HG03432 (cell line): ENCODE results near the gene MRPS10.

Source experiments
- ATAC-seq: cut with Tn5 transposase; IDR thresholded peaks from one replicate; pipeline ENCODE4 v1.9.1; 2021; ENCODE audit warnings: mild to moderate bottlenecking, moderate library complexity; ENCODE audit not compliant: unreplicated experiment

The MRPS10 gene

DNA sequence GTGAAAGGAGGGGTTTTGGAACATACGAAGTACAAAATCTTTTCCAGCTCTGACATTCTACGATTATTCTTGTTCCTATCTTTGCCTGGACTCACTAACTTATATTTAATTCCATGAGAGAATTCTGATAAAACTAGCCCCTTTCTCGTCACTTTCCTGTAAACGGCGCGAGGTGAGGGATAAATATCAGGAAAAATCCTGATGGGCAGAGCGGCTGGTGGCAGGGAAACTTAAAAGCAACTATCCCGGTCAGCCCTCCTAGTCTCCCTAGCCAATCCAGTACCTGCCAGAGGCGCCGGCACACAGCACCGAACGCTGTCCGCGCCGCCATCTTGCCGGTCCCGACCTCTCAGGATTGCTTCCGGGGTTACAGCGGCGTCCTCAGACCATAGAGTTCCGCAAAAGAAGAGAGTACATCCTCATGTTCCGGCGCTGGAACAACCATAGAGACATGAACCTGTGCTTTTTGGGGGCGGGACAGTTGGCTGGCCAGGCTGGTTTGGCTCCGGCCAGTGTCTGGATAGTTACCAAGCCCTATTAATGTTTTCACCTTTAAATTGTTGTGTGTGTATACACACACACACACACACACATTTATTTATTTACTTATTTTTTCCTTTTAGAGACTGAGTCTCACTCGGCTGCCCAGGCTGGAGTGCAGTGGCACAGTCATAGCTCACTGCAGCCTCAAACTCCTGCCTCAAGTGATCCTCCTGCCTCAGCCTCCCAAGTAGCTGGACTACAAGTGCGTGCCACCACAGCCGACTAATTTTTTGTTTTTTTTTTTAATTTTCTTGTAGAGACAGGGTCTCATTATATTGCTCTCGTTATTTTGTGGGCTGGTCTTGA is at the start of gene MRPS10:
Gene MRPS10, minus strand, starts transcription at position 343 of the 849 bp plus-strand sequence. Its CDS starts 12 bp downstream, at position 331.
- peak; percentile 93 for ATAC-seq

DNA sequence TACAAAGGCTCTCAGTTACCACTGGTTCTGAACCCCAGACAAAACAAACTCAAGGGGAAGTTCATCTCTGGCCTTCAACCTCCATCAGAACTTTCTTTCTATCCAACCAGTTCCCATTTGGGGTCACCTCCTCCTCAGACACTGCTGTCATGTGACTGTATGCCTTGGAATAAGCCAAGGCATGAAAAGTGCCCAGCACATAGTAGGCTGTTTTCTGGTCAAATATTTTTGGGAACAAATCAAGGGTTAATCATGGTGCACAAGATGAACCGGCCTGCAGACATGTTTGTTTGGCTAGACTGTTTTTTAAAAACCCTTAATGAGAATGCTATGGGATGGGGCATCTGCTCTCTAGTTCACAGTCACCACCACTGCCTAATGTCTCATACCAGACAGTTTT is 48.9 kb upstream of the MRPS10 start:
- ATAC-seq: no peak

DNA sequence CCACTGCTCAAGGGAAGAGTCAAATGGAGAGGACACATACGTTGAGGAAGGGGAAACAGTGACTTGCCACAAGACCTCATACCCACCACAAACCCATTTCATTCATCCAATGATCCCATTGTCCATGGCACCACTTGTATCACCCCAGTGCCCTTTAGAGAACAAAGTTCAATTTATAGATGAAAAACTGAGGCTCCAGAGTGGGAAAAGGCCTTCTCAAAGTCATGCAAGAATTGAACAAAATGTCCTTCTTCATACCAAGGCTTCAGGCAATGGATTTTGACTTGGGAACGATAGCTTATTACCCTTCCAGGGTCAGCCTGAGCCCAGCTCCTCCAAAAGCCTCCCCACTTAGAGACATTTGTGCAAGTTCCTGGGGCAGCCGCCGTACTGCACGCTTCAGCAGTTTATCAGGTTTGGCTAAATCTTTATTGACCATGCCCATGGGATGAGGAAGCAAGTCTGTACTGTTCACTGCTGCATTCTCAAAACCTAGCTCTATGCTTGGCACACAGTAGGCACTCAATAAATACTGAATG is 47.3 kb upstream of the MRPS10 start:
- ATAC-seq: no peak

DNA sequence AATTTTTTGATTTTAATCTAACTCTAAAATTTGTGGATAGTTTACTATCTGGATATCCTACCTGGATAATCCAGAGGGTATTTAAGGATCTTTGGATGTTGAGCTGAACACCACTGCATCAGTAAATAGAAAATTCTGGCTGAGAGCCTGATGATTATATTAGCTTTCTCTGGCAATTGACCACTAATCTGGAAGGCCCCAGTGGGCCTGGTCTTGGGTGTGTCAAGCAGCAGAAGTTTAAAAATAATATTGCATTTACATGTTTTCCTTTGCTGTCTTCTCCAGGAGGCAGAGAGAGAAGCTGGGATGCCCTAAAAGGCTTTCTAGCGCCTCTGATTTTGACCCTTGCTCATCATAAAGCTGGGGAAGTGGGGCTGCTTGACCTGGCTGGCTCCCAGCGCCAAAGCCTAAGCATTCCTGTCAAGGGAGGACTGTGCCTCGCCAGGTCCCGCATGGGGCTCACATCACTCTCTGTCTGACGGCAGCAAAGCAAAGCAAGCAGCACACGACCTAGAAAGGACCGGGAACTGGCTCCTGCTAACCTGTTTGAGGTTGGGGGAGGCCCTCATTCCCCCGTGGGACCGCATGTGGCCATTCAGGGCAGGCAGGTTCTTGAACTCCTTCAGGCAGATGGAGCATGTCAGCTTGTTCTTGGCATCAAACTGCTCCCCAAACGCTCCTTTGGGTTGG is 46.6 kb upstream of the MRPS10 start:
- ATAC-seq: no peak

DNA sequence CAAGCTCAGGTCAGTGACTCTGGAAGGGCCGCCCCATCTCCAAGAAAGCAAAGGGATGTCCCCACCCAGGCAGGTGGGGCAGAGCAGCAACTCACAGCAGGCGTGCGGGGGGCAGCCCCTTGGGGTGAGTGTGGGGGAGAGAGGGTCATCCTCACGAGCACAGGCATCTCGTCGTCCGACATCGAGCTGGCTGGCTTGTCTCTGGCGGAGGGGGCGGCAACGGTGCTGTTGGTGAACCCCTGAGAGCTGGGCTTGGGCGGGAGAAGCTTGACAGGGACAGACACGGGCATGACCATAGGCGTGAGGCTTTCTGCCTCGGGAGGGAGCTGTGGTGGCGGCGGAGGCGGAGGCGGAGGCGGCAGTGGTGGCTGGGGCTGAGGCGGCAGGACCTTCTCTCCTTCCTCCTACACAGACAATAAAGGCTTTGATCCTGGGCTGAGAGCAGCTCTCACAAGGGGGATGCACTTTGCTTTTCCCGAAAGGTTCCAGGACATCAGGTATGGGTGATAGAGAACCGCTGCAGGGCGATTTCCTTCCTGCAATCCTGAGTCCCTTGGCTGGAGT is 45.6 kb upstream of the MRPS10 start:
- no peak for ATAC-seq

DNA sequence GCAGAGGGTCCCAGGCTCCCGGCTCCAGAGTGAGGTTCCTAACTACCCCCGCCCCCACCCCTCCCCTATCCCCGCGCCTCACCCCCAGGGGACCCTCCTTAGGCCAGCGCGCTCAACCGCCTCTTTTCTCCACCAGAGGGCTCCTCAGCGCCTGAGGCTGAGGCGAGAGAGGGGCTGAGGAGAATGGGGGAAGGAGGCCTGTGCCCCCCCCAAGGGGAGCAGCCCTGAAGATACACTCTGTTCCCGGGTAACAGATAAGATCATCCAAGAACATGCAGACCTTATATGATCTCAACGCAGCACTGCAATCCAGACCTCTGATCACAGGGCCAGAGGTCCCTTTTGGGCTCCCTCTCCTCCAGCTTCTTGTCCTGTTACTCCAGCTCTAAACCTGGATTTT is 43.3 kb upstream of the MRPS10 start:
- no peak for ATAC-seq

DNA sequence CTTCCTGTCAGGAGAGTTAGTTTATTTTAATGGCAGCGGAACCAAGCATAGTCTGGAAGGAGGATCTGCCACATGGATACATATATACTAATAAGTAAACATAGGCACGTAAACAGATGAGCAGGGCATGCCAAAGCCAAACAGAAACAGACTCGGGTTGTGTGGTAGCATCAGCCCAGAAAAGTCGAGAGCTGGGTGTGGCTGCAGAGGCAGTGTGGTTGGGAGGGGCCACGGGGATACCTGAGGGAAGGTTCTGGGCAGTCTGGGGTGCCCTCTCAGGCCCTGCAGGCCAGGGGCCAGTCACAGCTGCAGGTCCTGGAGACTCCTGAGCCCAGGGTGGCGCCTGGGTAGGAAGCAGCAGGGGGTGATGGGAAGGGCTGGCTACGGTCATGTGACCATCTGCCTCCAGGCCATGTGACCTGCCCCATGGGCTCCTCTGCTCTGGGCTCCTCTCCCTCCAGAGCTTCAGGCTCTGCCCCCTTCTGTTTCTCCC is 42.8 kb upstream of the MRPS10 start:
- ATAC-seq: no peak

DNA sequence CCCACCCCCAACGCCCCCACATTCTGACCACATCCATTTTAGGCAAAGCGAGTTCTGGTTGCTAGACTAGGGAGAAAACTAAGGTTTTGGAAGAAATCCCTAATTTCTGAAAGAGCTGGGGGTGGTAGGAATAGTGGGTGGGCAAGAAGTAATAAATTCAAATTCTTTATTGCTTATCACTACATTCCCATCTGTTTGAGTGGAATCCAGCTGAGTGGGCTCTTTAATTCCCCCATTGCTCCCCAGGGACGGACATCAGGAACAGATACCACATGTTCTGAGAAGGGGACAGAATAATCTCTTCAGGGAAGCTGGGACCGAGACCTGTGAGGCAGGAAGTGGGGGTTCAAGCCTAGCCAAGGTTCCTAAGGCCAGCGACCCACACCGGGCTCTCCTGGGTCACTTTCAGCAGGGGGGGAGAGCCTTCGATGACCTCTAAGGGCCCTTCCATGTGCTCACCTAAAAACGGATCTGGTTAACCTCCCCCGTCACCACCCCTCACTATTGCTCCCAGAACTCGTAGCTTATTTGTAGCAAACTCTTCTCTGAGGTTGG is 42.3 kb upstream of the MRPS10 start:
- no peak for ATAC-seq

DNA sequence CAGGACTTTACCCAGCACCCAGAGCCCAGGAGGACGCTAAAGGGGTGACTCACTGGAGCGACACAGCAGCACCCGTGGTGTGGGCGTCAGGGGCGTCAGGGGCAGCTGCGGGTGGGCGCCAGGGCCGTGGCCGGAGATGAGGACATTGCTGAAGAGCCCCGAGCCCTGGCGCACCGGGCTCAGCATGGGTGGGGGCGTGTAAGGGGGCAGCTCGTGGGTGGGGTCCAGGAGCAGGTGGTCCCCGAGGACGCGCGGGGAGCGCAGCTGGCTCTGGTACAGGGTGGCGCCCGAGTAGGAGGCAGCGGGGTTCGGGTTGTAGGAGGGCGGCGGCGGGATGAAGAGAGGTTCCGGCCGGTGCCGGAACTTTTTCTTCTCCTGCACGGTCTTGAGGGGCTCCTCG is 41.6 kb upstream of the MRPS10 start:
- no peak for ATAC-seq

DNA sequence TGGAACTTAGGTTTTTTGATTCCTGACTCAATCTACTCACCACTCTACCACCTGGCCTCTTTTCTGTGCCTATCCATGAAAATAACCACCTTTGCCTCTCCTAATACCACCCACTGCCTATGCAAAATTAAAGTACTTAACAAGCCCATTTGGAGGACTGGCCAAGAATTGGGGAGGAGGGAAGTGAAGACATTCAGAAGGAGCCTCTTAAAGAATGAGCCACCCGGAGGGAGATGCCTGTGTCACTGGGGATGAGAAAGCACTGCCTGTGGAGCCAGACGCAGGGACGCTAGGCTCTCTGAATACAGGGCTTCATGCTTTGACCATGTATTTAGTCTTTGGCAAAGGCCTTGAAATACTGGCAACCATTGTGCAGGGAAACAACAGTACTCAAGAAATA is 40.0 kb upstream of the MRPS10 start:
- no peak for ATAC-seq

DNA sequence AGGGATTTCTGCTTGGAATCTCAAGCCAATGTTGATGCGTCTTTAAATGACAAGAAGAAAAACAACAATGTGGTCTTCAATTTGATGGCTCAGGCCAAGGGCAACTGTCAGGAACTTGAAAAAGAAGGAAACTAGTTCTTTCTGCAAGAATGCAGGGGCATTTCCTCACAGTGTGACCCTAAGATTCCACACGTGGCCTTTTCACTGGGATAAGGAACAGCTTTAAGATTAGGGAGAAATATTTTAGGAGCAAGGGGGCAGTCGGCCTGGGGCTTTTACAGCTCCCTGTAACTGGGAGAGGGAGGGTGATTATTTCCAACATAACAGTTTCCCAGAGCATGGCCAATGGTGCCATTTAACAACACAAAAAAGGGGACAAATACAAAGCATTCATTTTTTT is 39.4 kb upstream of the MRPS10 start:
- no peak for ATAC-seq

DNA sequence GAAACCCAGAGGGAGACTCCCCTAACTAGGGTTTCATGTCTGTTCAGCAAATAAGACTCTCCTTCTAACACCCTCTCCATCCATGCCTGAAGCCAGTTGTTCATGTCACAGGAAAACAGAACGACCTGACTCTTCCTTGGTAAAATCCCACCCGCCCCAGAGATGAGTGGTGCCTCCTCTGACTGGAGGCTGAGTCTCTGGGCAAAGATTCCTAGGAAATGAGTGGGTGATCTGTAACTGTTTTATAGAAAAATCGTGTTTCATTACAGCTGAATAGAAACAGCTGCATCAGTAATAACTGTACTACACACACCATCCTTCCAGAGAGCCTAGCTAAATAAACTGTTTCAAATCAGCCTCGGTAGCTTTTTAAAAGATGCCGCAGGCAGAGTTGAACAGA is 37.4 kb upstream of the MRPS10 start:
- no peak for ATAC-seq

DNA sequence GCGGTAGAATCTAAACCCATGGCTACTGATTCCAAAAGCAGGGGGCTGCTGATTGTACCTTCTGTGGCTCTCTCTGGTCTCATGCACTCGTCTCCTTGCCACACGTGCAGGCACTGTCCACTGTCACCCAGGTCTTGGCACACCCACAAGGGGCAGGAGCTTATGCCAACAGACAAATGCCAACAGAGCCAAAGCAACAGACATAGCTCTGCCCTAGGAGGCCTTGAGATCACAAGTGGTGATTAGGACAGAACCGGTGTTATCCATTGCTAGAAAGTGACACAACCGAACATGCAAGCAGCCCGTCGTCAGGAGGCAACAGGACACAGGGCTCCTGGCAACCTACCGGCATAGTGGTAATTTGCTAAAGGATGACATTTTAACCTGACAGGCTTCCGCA is 36.8 kb upstream of the MRPS10 start:
- no peak for ATAC-seq

DNA sequence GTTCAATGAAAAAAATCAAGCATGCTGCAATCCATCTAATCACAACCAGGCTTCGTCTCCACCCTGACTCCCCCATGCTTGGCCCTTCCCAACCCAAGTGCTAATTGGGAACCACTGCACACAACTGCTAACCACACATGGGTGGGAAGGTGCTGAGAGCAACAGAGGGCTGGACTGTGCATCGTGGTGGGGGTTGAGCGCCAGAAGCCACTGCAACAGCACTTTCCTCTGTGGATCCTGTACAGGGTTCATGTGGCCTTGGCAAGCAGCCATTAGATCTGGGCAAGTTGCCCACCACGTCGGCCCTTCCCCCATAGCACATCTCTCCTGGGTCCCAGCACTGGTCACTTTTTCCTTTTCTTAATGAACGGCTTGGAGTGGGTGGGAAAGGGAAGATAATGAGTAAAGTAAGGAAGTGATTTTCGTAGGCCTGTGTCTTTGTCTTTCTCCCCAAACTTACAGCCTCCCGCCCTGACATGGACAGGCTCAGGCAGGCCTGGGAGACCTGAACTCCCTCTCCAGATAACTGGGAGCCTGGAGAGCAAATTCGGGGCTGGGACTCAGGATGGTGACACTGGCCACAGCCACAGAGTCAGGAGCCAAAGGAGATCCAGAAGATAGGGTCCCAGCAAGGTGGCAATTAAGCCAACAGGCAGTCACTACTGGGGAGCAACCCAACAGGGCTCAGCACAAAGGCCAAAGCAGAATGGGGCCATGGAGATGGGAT is 34.4 kb upstream of the MRPS10 start:
- ATAC-seq: no peak

DNA sequence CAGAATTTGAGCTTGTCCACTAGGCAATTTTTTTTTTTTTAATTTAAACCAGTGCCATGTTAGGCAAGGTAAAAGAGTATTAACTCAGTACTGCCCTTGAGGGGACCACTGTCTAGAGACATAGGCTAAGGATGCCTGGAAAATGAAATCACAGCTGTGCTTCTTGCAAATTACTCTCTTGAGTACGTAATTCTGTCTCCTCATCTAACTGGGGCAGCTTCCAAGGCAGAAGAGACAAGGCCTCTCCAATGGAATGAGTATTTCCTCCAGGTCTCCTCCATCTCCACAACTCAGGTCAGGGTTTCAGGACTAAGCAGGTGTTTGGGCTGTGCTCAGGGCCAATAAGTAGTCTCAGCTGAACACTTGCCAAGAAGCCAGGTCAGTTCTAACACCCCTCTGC is 33.8 kb upstream of the MRPS10 start:
- no peak for ATAC-seq

DNA sequence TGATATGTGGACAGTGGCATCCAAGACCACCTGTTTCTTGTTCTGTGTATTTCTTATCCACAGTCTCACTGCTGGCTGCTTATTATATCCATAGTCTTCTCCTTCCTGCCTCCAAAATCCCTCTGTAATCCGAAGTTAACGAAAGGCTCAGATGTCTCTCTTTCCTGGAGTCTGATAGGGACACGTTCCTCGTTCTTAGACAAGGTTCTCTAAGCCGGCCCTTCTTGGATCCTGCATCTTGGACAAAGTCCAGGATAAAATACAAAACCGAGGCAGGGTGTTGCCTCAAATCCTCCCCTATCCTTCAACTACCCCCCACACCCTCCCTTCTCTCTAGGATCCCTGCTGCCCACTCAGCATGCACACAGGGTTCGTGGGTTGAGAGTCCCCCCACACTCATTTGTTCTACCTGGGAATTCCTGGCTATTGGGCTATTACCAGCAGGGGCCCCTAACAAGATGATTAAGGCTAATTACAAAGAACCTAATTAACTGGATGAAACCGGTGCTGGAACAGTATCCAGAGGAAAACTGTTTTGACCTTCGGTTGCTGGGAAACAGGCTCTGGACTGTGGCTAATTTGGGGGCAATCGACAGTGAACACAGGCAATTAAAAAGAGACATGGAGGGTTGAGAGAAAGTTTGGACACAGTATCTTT is 32.7 kb upstream of the MRPS10 start:
- no peak for ATAC-seq

DNA sequence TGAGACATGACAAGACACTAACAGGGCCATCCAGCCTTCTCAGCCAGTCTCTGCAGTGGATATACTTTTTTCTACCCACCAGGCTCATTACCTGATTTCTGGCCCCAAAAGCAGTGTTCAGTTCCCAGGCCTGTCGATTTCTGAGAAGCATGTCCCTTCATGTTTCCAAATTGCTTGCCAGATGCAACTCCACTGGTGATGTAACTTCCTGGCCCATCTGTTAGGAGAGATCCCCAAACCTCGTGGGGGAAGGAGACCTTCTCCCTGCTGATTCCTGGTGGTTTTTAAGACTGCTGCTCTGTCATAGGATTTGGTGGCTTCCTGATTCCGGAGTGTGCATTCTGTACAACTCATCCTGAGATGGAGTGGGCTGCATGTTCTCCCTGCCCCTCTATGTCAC is 31.6 kb upstream of the MRPS10 start:
- no peak for ATAC-seq

DNA sequence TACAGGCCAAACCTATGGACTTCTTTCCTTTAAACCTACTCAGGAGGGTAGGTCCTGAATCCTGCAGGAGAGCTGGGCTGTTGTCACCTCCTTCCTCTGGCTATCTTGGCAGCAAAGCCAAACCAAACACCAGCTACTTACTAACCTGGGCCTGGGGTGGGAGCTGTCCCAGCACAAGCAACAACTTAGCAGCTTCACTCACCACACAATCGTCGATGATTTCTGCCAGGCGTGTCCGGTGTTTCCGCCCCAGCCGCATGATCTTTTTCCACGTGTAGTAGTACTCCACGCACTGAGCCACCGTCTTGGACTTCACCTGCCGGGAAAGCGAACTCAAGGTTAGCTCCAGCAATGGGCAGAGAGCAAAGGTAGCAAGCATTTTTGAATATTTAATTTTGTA is 25.4 kb upstream of the MRPS10 start:
- ATAC-seq: no peak

DNA sequence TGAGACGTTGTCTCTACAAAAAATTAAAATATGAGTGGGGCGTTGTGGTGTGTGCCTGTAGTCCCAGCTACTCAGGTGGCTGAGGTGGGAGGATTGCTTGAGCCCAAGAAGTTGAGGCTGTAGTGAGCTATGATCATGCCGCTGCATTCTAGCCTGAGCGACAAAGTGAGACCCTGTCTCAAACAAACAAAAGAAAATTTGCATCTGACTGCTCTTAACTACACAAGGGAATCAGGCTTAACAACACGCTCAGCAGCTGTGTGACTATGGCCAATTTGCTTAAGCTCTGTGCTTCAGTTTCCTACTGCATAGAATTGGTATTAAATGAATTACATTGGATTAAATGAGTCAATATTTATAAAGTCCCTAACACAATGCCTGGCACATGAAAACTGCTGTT is 24.3 kb upstream of the MRPS10 start:
- no peak for ATAC-seq

DNA sequence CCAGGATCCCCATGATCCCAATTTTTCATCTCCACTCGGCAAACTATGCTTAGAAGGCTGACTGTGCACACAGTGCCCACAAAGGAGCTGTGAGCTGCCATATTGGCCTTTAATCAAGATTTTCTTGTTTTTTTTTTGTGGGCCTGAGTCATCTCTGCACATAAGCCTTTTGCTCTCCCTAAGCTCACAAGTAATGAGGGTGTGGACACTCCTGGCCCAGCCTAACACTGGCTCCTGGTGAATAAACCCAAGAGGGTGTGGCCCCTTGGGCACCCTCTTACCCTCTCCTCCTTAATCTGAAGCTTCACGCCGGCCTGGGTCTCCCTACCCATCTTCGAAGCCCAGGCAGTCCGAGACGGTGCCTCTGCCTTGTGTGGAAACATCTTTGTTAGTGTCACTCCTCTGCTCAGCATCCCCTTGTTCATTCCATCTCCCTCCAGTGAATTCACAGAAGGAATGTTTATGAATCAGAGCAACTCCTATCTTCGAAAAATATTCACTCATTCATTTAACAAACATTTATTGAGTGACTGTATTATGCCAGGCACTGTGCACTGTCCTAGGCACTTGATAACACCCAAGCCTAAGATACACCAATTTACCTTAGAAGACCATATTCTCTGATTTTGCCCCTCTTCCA is 22.2 kb upstream of the MRPS10 start:
- ATAC-seq: no peak
